Posterior vena cava (tissue), 2 donors: ENCODE results near the gene MBNL1. TPM values are rescaled to one million over a fixed set of nuclear protein-coding genes. Genes with fewer than 3 reads are reported as not detected.

Experiments
- DNase-seq: peaks from one replicate; pipeline ENCODE4 v3.0.0-alpha.2; 2020; ENCODE audit warnings: low spot score
- intact Hi-C, 2 donors: fragments of 100-400 bp; cut with DNase I; formaldehyde crosslinking; loops; one replicate each; pipeline versions ENCODE4 v1.14.1 to v1.14.2; 2022 to 2023
- total RNA-seq, 2 donors: library from RNA; stranded (reverse); fragmentation: NEBNext Ultra II Directional; extraction: Animal tissue kit (Norgen Biotek cat#: 25700); gene quantifications; one replicate each; pipeline ENCODE4 v1.2.1, GENCODE V29; 2021
- donor health status: DM: yes; HTN: yes; CAD: no.
- donor health status: DM: yes; HTN: yes; CAD: no.

Gene MBNL1
- total RNA-seq, 2 donors from 2014 or later: 393 to 453 TPM

- no peak for DNase-seq
- intact Hi-C loops: no loop called here
Measured at GRCh38 chr3:152288681-152289080, 20.0 kb downstream of the MBNL1 start.

- intact Hi-C loops: no loop called here
- no peak for DNase-seq
Measured at GRCh38 chr3:152289708-152290107, 21.0 kb downstream of the MBNL1 start.

GRCh38 chr3:152290374-152290773, 21.6 kb downstream of the MBNL1 start:
- intact Hi-C loops: no loop called here
- no peak for DNase-seq

GRCh38 chr3:152291238-152291637, 22.5 kb downstream of the MBNL1 start:
- no peak for DNase-seq
- intact Hi-C loops: no loop called here

GRCh38 chr3:152291649-152292066, 22.9 kb downstream of the MBNL1 start:
- intact Hi-C loops: no loop called here
- DNase-seq: no peak

- intact Hi-C loops: no loop called here
Measured at GRCh38 chr3:152292366-152292765, 23.6 kb downstream of the MBNL1 start.

GRCh38 chr3:152293347-152294006, 24.7 kb downstream of the MBNL1 start:
- intact Hi-C loops: no loop called here
- no peak for DNase-seq

More at GRCh38 chr3:152292366-152292765, 23.6 kb downstream of the MBNL1 start:
- DNase-seq: no peak

GRCh38 chr3:152295344-152295743, 26.6 kb downstream of the MBNL1 start:
- no peak for DNase-seq
- intact Hi-C loops: no loop called here

- intact Hi-C loops: no loop called here
- no peak for DNase-seq
Measured at GRCh38 chr3:152295806-152296205, 27.1 kb downstream of the MBNL1 start.

GRCh38 chr3:152296382-152296781, 27.7 kb downstream of the MBNL1 start:
- no peak for DNase-seq
- intact Hi-C loops: no loop called here

GRCh38 chr3:152296971-152297370, 28.2 kb downstream of the MBNL1 start:
- intact Hi-C loops: no loop called here
- no peak for DNase-seq

GRCh38 chr3:152298393-152299248, 29.9 kb downstream of the MBNL1 start:
- no peak for DNase-seq
- intact Hi-C loops: no loop called here

GRCh38 chr3:152299249-152299976, 30.7 kb downstream of the MBNL1 start:
- intact Hi-C loops: no loop called here
- DNase-seq: no peak

- intact Hi-C loops: no loop called here
- no peak for DNase-seq
Measured at GRCh38 chr3:152300029-152300731, 31.5 kb downstream of the MBNL1 start.

- intact Hi-C loops: no loop called here
- no peak for DNase-seq
Measured at GRCh38 chr3:152301745-152302181, 33.0 kb downstream of the MBNL1 start.

- intact Hi-C loops: no loop called here
- peak; percentile 81 for DNase-seq
Measured at GRCh38 chr3:152302521-152303021, 33.8 kb downstream of the MBNL1 start.

- no peak for DNase-seq
- intact Hi-C loops: no loop called here
Measured at GRCh38 chr3:152304160-152304559, 35.4 kb downstream of the MBNL1 start.

- intact Hi-C loops: no loop called here
Measured at GRCh38 chr3:152305075-152305474, 36.3 kb downstream of the MBNL1 start.

GRCh38 chr3:152307829-152308474, 39.2 kb downstream of the MBNL1 start:
- intact Hi-C loops: no loop called here
- DNase-seq: no peak

More at GRCh38 chr3:152305075-152305474, 36.3 kb downstream of the MBNL1 start:
- no peak for DNase-seq
